ENCODE measurements around the gene UFD1.

The UFD1 gene

DNA sequence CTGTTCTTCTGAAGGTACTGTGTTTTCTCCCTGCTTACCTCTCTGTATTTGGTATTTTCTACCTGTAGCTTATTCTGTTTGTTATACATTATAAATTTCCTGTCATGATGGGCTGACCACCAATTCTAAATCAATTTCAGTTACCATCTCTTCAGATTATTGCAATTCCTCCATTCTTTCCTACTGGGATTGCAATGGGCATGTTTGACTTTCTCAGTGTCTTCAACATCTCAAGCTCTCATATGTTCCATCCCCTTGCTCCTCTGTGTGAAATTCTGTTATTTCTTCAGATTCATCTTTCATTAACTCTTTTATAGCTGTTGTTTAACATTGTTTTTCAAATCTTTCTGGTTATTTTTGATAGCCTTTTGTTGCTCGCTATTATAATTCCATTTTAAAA is 16.0 kb downstream of the UFD1 start:
- Histone ChIP-seq H3K27ac (ENCODE audit: low read length) (no peak overlapping the region), H3K36me3 (replicated peaks; ENCODE audit: low read depth, low read length) (peaks cover 51% of the 10 kb centered on the region), H3K4me3 (ENCODE audit: low read length) (no peak overlapping the region), H3K4me2 (ENCODE audit: low read length) (no peak overlapping the region), H4K20me1 (ENCODE audit: insufficient read depth, low read length) (no peaks in the 10 kb centered on the region; the same call in 1 of the 2 replicates), H3K27me3 (ENCODE audit: low read depth, low read length) (no peaks in the 10 kb centered on the region), H3K9me3 (ENCODE audit: insufficient read depth, low read length) (no peaks in the 10 kb centered on the region), H2AFZ (ENCODE audit: low read depth, low read length) (no peak overlapping the region), H3K4me1 (ENCODE audit: low read length) (no peaks in the 10 kb centered on the region), H3K79me2 (ENCODE audit: low read length) (no peaks in the 10 kb centered on the region), H3K9ac (ENCODE audit: low read length) (no peak overlapping the region)
- TF ChIP-seq, protein P1, sequence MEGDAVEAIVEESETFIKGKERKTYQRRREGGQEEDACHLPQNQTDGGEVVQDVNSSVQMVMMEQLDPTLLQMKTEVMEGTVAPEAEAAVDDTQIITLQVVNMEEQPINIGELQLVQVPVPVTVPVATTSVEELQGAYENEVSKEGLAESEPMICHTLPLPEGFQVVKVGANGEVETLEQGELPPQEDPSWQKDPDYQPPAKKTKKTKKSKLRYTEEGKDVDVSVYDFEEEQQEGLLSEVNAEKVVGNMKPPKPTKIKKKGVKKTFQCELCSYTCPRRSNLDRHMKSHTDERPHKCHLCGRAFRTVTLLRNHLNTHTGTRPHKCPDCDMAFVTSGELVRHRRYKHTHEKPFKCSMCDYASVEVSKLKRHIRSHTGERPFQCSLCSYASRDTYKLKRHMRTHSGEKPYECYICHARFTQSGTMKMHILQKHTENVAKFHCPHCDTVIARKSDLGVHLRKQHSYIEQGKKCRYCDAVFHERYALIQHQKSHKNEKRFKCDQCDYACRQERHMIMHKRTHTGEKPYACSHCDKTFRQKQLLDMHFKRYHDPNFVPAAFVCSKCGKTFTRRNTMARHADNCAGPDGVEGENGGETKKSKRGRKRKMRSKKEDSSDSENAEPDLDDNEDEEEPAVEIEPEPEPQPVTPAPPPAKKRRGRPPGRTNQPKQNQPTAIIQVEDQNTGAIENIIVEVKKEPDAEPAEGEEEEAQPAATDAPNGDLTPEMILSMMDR (IDR thresholded peaks at IDR 0.05; ENCODE audit: low read depth, low read length) = no peak
- TF ChIP-seq EZH2phosphoT487 (IDR thresholded peaks at IDR 0.05; ENCODE audit: low read depth) = no peak

DNA sequence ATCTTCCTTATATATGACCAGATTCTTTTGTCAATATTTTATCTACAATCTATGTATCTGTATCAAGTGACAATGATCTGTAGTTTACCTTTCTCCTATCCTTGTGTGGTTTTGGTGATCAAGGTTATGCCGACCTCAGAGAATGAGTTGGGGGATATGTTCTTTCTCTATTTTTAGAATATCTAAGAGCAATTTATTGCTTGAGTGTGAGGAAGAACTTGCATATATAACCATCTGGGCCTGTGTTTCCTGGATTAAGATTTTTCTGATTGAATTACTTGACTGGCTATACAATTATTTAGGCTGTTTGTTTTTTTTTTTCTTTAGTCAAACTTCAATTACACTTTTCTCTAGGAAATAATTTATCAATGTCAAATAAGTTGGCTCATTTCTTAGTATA is 17.5 kb downstream of the UFD1 start:
- Histone ChIP-seq H3K27ac (ENCODE audit: low read length) (no peak overlapping the region), H3K4me2 (ENCODE audit: low read length) (no peak overlapping the region), H4K20me1 (ENCODE audit: insufficient read depth, low read length) (no peaks in the 10 kb centered on the region), H3K9me3 (ENCODE audit: insufficient read depth, low read length) (no peaks in the 10 kb centered on the region), H3K27me3 (ENCODE audit: low read depth, low read length) (no peaks in the 10 kb centered on the region), H3K4me1 (ENCODE audit: low read length) (no peaks in the 10 kb centered on the region), H3K79me2 (ENCODE audit: low read length) (no peaks in the 10 kb centered on the region), H3K9ac (ENCODE audit: low read length) (no peak overlapping the region), H2AFZ (ENCODE audit: low read depth, low read length) (no peak overlapping the region), H3K4me3 (ENCODE audit: low read length) (no peak overlapping the region), H3K36me3 (replicated peaks; ENCODE audit: low read depth, low read length) (peaks cover 49% of the 10 kb centered on the region)
- TF ChIP-seq, protein P1 (IDR thresholded peaks at IDR 0.05; ENCODE audit: low read depth, low read length) = no peak
- TF ChIP-seq EZH2phosphoT487 (IDR thresholded peaks at IDR 0.05; ENCODE audit: low read depth) = no peak

DNA sequence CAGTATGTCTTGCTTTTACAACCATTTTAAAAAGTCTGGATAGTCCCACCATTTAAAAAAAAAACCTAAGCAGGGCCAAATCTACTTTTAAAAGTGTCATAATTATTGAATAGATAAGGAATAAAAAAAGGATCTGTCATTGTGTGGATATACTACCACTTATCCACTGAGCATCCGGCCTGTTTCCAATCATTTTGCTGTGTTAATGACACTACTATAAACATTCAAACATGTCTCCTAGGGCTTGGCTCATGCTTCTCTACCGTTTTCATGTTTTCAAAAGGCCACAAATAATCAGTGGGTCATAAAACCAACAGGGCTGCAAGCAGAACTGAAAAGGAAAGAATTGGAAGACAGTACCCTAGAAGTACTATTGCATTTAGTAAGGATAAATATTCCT is 19.0 kb downstream of the UFD1 start:
- no peak overlapping the region for H2AFZ ChIP-seq (ENCODE audit: low read depth, low read length)
- no peaks in the 10 kb centered on the region for H3K4me1 ChIP-seq (ENCODE audit: low read length)
- no peak overlapping the region for H3K27ac ChIP-seq (ENCODE audit: low read length)
- H3K9me3 ChIP-seq (ENCODE audit: insufficient read depth, low read length) = no peaks in the 10 kb centered on the region
- peaks cover 53% of the 10 kb centered on the region for H3K36me3 ChIP-seq (replicated peaks; ENCODE audit: low read depth, low read length)
- H3K9ac ChIP-seq (ENCODE audit: low read length) = no peak overlapping the region
- H3K27me3 ChIP-seq (ENCODE audit: low read depth, low read length) = no peaks in the 10 kb centered on the region
- no peak overlapping the region for H3K4me3 ChIP-seq (ENCODE audit: low read length)
- TF ChIP-seq, protein P1 (IDR thresholded peaks at IDR 0.05; ENCODE audit: low read depth, low read length) = no peak
- no peak overlapping the region for H3K4me2 ChIP-seq (ENCODE audit: low read length)
- H3K79me2 ChIP-seq (ENCODE audit: low read length) = no peaks in the 10 kb centered on the region
- H4K20me1 ChIP-seq (ENCODE audit: insufficient read depth, low read length) = no peaks in the 10 kb centered on the region

DNA sequence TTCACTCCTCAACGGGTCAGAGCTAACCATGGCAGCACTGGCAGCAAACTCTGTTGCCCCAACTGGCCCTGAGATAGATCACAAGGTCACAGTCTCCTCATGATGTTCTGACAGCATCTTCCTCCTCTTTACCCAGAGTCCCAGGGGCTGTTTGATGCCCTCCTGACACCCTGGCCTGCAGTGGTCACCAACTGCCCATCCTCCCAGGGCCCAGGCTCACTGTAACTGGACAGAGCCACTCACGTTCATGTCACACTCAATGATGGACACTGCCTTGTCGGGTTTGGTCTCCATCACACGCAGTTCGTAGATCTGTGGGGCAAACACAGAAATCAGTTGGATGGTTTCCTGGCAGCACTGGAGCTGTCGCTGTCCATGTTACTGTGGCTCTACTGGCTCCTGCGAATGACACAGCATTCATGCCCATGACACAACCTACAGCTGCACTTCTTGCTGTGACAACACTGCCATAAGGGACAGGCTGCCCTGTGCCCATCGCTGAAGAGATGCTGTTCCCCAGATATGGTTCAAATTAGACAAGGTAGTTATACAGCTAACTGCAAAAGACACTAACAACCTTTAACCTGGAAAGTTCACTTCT is 21.1 kb downstream of the UFD1 start:
- Histone ChIP-seq H3K27me3 (ENCODE audit: low read depth, low read length) (no peaks in the 10 kb centered on the region), H3K9ac (ENCODE audit: low read length) (no peak overlapping the region), H4K20me1 (ENCODE audit: insufficient read depth, low read length) (no peaks in the 10 kb centered on the region), H3K9me3 (ENCODE audit: insufficient read depth, low read length) (no peaks in the 10 kb centered on the region), H3K36me3 (replicated peaks; ENCODE audit: low read depth, low read length) (peaks cover 56% of the 10 kb centered on the region), H3K79me2 (ENCODE audit: low read length) (no peaks in the 10 kb centered on the region), H3K4me3 (ENCODE audit: low read length) (no peak overlapping the region), H2AFZ (ENCODE audit: low read depth, low read length) (no peak overlapping the region), H3K27ac (ENCODE audit: low read length) (no peak overlapping the region), H3K4me1 (ENCODE audit: low read length) (no peaks in the 10 kb centered on the region), H3K4me2 (ENCODE audit: low read length) (no peak overlapping the region)
- TF ChIP-seq EZH2phosphoT487 (IDR thresholded peaks at IDR 0.05; ENCODE audit: low read depth) = no peak
- TF ChIP-seq, protein P1 (IDR thresholded peaks at IDR 0.05; ENCODE audit: low read depth, low read length) = no peak
